GM19468 (cell line): ENCODE results near the gene ZHX3.

Source experiments
- ATAC-seq: cut with Tn5 transposase; IDR thresholded peaks from one replicate; pipeline ENCODE4 v1.9.1; 2021; ENCODE audit warnings: mild to moderate bottlenecking, moderate library complexity, moderate number of reproducible peaks; ENCODE audit not compliant: unreplicated experiment; ENCODE audit errors: extremely low read depth

Gene ZHX3

DNA sequence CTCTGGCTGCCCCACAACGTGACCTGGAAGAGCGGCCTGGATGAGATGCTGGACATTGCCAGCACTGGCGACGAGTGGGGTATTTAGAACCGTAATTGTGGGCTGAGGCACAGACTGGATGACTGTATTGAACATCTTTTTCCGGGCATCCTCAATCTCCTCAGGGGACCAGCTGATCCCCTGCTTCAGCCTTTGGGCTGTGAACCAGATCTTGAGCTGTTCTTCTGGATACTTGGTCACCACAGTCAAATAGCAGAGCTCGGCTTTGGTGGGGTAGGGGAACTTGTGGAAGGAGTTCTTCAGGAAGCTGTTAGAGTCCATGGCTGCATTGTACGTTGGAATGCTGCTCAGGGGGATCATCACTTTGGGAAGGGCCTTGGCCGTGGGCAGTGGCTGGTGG, 113.9 kb downstream of the ZHX3 start:
- ATAC-seq, result no peak

DNA sequence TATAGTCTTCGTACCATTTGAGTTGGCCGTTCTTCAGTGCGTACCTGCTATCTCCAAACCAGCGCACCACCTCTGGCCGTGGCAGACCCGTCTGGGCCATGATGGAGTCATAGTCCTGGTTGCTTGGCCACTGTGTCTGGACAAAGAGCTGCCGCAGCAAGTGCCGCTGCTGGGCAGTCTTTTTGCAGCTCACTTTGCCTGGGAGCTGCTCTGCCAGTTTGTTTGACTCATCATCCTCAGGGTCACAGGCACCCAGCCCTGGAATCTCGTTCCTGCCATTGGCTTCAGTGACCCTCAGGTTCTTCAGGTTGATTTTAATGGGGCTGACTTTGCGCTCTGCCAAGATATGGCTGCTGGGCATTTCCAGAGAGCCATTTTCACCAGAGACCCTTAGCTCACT, 115.1 kb downstream of the ZHX3 start:
- ATAC-seq, result no peak

DNA sequence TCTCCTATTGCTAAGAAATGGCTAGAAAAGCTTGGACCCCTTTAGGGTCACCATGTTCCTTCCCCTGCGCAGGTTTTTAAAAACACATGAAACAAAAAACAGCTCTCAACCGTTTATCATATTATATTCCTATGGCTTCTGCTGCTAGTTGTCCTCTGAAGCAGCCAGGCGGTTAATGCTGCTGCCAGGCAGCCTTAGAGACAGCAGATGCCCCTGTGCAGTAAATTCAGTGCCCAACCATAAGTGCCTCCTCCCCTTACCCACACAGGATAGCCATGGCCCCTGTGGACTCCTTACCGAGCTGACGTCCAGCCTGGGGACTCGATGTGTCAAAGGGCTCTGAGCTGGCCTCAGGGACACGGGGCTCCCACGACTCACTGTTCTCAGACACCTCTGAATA, 115.8 kb downstream of the ZHX3 start:
- no peak for ATAC-seq

- no peak for ATAC-seq
Observed at GRCh38 chr20:41200446-41201202, 116.9 kb downstream of the ZHX3 start.

DNA sequence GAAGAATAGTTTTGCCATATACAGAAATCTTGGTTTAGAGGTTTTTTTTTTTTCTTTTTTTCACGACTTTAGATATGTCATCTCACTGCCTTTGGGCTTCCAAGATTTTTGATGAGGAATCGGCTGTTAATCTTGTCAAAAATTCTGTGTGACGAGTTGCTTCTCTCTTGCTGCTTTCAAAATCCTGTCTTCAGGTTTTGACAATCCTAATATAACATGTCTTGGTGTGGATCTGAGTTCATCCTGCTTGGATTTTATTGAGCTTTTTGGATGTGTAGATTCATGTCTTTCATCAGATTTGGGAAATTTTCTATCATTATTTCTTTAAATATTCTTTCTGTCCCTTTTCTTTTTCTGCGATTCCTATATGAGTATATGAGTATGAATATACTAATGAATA, 119.1 kb downstream of the ZHX3 start:
- ATAC-seq, result no peak

DNA sequence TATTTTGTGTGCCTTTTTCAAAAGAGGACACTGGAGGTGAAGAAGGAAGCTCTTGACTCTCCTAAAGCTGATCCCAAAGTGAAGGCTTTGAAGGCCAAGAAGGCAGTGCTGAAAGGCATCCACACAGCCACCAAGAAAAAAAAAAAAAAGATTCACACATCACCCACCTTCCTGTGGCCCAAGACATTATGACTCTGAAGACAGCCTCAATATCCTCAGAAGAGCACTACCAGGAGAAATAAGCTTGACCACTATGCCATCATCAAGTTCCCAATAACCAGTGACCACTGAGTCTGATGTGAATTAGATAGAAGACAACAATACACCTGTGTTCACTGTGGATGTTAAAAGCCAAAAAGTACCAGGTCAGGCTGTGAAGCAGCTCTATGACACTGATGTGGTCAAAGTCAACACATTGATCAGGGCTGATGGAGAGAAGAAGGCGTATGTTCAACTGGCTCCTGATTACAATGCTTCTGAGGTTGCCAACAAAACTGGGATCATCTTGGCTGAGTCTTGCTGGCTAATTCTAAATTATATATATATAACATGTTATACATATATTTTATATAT, 120.8 kb downstream of the ZHX3 start:
- no peak for ATAC-seq

GRCh38 chr20:41192575-41192974, 125.0 kb downstream of the ZHX3 start:
- ATAC-seq, result no peak

- no peak for ATAC-seq
Observed at GRCh38 chr20:41191562-41192500, 125.7 kb downstream of the ZHX3 start.

DNA sequence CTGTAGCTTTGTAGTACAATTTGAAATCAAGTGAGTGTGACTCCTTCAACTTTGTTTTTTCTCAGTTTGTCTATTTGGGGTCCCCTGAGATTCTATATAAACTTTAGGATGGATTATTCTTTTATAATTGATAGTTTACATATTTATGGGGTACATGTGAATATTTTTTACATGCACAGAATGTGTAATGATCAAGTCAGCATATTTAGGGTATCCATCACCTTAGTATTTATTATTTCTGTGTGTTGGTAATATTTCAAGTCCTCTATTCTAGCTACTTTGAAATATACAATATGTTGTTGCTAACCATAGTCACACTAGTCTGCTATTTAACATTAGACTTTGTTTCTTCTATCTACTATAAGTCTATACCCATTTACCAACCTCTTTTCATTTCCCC, 129.9 kb downstream of the ZHX3 start:
- no peak for ATAC-seq

GRCh38 chr20:41185013-41185757, 132.3 kb downstream of the ZHX3 start:
- no peak for ATAC-seq

DNA sequence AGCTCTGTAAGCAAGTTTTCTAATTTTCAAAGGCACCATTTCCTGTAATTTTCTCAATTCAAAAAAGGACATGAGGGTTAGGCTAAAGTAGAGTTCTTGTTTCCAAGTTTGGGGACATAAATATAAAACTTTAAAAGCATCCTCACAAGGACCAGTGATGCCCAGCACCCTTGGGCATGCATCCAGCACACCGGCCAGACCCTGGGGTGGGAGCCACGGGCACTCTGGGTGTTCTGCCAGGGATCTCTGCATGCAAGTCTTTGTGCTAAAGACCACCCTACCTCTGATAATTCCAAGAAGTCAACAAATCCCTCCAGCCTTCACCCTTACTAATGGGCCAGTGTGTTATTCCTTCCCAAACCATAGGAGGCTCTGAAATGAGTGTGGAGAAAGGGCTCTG, 133.7 kb downstream of the ZHX3 start:
- no peak for ATAC-seq

GRCh38 chr20:41183391-41183790, 134.1 kb downstream of the ZHX3 start:
- no peak for ATAC-seq

DNA sequence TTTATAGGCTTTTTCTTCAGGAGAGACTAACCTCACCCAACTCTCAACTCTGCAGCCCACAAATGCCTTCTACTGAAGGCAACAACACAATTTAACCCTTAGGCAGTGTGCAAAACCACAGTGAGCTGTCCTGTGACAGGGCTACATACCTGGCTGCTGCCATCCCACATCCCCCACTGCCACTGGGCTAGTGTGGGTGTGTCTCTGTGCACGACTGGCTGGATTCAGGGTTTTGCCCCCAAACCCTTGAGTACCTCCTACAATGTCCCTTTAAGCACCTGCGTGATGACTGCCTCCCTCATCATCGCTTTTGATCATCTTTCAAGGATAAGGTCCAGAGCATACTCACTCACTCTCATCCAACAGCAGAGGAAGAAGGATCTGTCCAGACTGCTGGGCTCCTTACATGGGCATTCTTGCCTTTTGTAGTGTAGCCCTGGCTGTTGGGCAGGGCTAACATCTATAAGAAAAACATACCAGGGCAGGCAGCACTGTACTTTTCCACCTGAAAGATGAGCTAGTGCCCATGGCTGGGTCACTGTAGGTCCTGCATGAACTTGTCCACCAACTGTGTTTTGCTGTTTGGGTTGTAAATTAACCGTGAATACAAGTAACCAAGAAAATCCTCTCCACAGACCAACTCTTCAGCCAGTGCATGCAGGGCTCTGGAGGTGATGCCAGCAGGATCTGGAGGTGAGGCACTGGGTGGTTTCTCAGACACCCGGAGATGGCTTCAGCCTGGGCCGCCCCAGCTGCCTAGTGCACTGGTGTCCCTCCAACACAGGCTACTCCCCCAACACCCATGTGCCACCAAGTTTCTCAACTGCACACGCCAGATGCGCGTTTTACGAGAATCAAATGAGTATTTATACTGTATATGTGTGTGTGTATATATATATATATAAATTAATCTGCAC, 135.0 kb downstream of the ZHX3 start:
- ATAC-seq, result no peak

- ATAC-seq, result no peak
Observed at GRCh38 chr20:41181567-41181966, 136.0 kb downstream of the ZHX3 start.

DNA sequence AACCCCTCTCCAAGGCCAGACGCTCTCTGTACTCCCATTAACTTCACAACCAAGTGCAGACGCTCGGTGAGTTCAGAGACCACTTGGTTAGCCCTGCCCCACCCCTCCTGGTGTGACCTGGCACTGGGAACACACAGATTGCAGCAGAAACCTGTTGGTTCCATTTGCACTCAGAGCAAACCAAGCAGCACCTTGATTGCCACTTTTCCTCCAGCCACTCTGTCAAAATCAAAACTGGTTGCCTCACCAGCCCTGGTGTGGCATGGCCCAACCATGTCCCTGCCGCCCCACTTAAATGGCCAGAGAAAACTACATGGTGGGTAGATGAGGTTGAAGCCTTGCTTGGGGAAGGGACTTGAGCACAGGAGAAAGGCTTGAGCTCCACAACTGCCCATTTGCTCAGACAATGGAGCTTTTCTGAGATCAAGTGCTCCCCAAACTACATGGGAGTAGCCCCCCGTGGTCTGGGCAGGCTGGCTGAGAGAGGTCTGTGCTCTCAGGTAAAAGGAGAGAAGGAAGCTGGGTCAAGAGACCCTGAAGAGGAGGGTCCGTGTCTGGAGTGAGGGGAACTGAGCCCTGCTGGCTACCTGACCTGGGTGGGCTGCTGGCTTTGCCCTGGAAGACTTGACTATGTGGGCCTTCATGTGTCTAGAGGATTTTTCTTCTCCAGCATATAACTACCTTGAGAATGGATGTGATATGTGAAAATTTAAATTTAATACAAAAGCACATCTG, 136.8 kb downstream of the ZHX3 start:
- no peak for ATAC-seq

GRCh38 chr20:41179961-41180360, 137.6 kb downstream of the ZHX3 start:
- no peak for ATAC-seq

- ATAC-seq, result no peak
Observed at GRCh38 chr20:41178904-41179432, 138.6 kb downstream of the ZHX3 start.

- no peak for ATAC-seq
Observed at GRCh38 chr20:41178495-41178894, 139.0 kb downstream of the ZHX3 start.
